H1 (cell line): ENCODE data around the gene DEXI. TPM values are rescaled to one million over a fixed set of nuclear protein-coding genes. Genes with fewer than 3 reads are reported as not detected.

ENCODE experiments used
- CTCF ChIA-PET: fragments of 300-600 bp; sonication (Branson Sonifier 250); formaldehyde crosslinking; loops from one replicate; lab custom pipeline; 2021; ENCODE audit not compliant: partially characterized antibody; lab: Charles Lee
- POLR2A ChIA-PET: fragments of 300-600 bp; sonication (Branson Sonifier 250); formaldehyde crosslinking; loops from one replicate; lab custom pipeline; 2021; ENCODE audit warnings: inconsistent platforms; ENCODE audit not compliant: partially characterized antibody; lab: Charles Lee
- DNase-seq, 2 experiments: peaks; one replicate each; pipeline versions ENCODE4 v3.0.0 to v3.0.0-alpha.2; 2010 to 2022; ENCODE audit warnings: low spot score in 2 of 2, low read depth in 1 of 2, mixed read lengths in 1 of 2
- FAIRE-seq: peaks from 2 replicates; lab custom pipeline; 2011; peaks lifted over from hg19 to GRCh38; lab: Jason Lieb, UNC
- H2AFZ ChIP-seq: 2 replicates; pipeline ENCODE4 v1.8.1; 2012; ENCODE audit warnings: low read length, inconsistent platforms
- H2AK5ac ChIP-seq: 2 replicates; pipeline ENCODE4 v1.6.1; 2013; ENCODE audit warnings: low read depth, low read length
- H2BK120ac ChIP-seq: replicated peaks from 2 replicates; pipeline ENCODE3; 2013; ENCODE audit warnings: low read depth, low read length, inconsistent platforms
- H2BK12ac ChIP-seq: 2 replicates; pipeline ENCODE4 v1.6.1; 2013; ENCODE audit warnings: low read depth, low read length
- H2BK15ac ChIP-seq: 2 replicates; pipeline ENCODE4 v1.6.1; 2013; ENCODE audit warnings: low read length
- H2BK20ac ChIP-seq: 2 replicates; pipeline ENCODE4 v1.6.1; 2013; ENCODE audit warnings: low read length
- H2BK5ac ChIP-seq: 2 replicates; pipeline ENCODE4 v1.6.1; 2013; ENCODE audit warnings: low read depth, low read length
- H3K14ac ChIP-seq: 2 replicates; pipeline ENCODE4 v1.6.1; 2013; ENCODE audit warnings: inconsistent platforms; ENCODE audit not compliant: insufficient read length
- H3K18ac ChIP-seq: 2 replicates; pipeline ENCODE4 v1.6.1; 2013; ENCODE audit warnings: low read length; ENCODE audit errors: extremely low read depth
- H3K23ac ChIP-seq: 2 replicates; pipeline ENCODE4 v1.6.1; 2013; ENCODE audit warnings: inconsistent platforms; ENCODE audit not compliant: insufficient read length
- H3K23me2 ChIP-seq: 2 replicates; pipeline ENCODE4 v1.6.1; 2013; ENCODE audit warnings: low read depth, low read length
- H3K27ac ChIP-seq: 2 replicates; pipeline ENCODE4 v1.6.1; 2011; ENCODE audit warnings: low read depth, low read length, inconsistent platforms
- H3K27me3 ChIP-seq, 4 experiments: replicated peaks in 1 of 4; 1 replicate in 1 of 4; 2 replicates in 3 of 4; pipeline versions ENCODE4 v1.6.1 to v1.8.1; 2011 to 2013; ENCODE audit warnings: low read length in 3 of 4, mild to moderate bottlenecking in 3 of 4, inconsistent platforms in 2 of 4, mixed read lengths in 2 of 4, moderate library complexity in 1 of 4; ENCODE audit not compliant: control insufficient read depth in 3 of 4, insufficient read depth in 3 of 4; ENCODE audit errors: extremely low read depth in 1 of 4
- H3K36me3 ChIP-seq, 4 experiments: 2 replicates each; pipeline versions ENCODE4 v1.6.1 to v1.8.1; 2011 to 2013; ENCODE audit warnings: mild to moderate bottlenecking in 4 of 4, low read length in 3 of 4, moderate library complexity in 2 of 4, control low read depth in 1 of 4, inconsistent platforms in 1 of 4; ENCODE audit not compliant: insufficient read depth in 4 of 4, control insufficient read depth in 2 of 4
- H3K4ac ChIP-seq: replicated peaks from 2 replicates; pipeline ENCODE3; 2013; ENCODE audit warnings: low read length, low read depth, mixed read lengths, inconsistent platforms; ENCODE audit not compliant: insufficient read length
- H3K4me1 ChIP-seq, 4 experiments: replicated peaks in 1 of 4; 1 replicate in 1 of 4; 2 replicates in 3 of 4; pipeline versions ENCODE4 v1.6.1 to v1.8.1; 2011 to 2013; ENCODE audit warnings: low read length in 3 of 4, inconsistent platforms in 2 of 4, mixed read lengths in 1 of 4; ENCODE audit not compliant: insufficient read depth in 4 of 4, control insufficient read depth in 3 of 4
- H3K4me2 ChIP-seq, 2 experiments: 2 replicates each; pipeline versions ENCODE4 v1.6.1 to v1.8.1; 2011 to 2013; ENCODE audit warnings: low read depth in 2 of 2, low read length in 2 of 2, control low read depth in 1 of 2, inconsistent platforms in 1 of 2, mild to moderate bottlenecking in 1 of 2; ENCODE audit not compliant: insufficient read depth in 1 of 2
- H3K4me3 ChIP-seq, 4 experiments: fragments of 200-600, 300-600 bp in 1 of 4; sonication (generic), shearing (Covaris generic), sonication (Bioruptor Twin) in 1 of 4; 2 replicates each; pipeline versions ENCODE4 v1.5.1 to v1.8.1; 2011 to 2016; ENCODE audit warnings: low read length in 4 of 4, low read depth in 3 of 4, control low read depth in 2 of 4, inconsistent platforms in 2 of 4, mild to moderate bottlenecking in 2 of 4, mixed read lengths in 1 of 4, moderate library complexity in 1 of 4; ENCODE audit not compliant: insufficient read depth in 2 of 4; ENCODE audit errors: extremely low read depth in 1 of 4
- H3K56ac ChIP-seq: replicated peaks from 2 replicates; pipeline ENCODE3; 2013; ENCODE audit warnings: low read depth, mild to moderate bottlenecking, mixed read lengths, low read length, inconsistent platforms; ENCODE audit not compliant: insufficient read length
- H3K79me1 ChIP-seq: 2 replicates; pipeline ENCODE4 v1.6.1; 2013; ENCODE audit warnings: low read depth, low read length, control low read depth
- H3K79me2 ChIP-seq, 2 experiments: 2 replicates each; pipeline versions ENCODE4 v1.6.1 to v1.8.1; 2012 to 2013; ENCODE audit warnings: low read length in 2 of 2, mild to moderate bottlenecking in 2 of 2, inconsistent platforms in 1 of 2; ENCODE audit not compliant: insufficient read depth in 2 of 2, control insufficient read depth in 1 of 2
- H3K9ac ChIP-seq, 4 experiments: replicated peaks in 1 of 4; 1 replicate in 1 of 4; 2 replicates in 3 of 4; pipeline versions ENCODE4 v1.6.1 to v1.8.1; 2011 to 2013; ENCODE audit warnings: low read depth in 3 of 4, low read length in 3 of 4, control low read depth in 2 of 4, mild to moderate bottlenecking in 2 of 4, moderate library complexity in 2 of 4, inconsistent platforms in 1 of 4; ENCODE audit errors: extremely low read depth in 1 of 4
- H3K9me3 ChIP-seq, 2 experiments: 2 replicates each; pipeline versions ENCODE4 v1.6.1 to v1.8.1; 2012 to 2013; ENCODE audit warnings: mild to moderate bottlenecking in 2 of 2, moderate library complexity in 2 of 2, control low read depth in 1 of 2, inconsistent platforms in 1 of 2, low read depth in 1 of 2, low read length in 1 of 2, mixed read lengths in 1 of 2; ENCODE audit not compliant: insufficient read depth in 2 of 2
- H4K20me1 ChIP-seq, 2 experiments: replicated peaks in 1 of 2; 2 replicates each; pipeline versions ENCODE3 to v1.8.1; 2011 to 2013; ENCODE audit warnings: inconsistent platforms in 2 of 2, low read length in 2 of 2, mild to moderate bottlenecking in 1 of 2; ENCODE audit not compliant: insufficient read depth in 2 of 2, control insufficient read depth in 1 of 2
- H4K5ac ChIP-seq: 2 replicates; pipeline ENCODE4 v1.6.1; 2013; ENCODE audit warnings: low read length, low read depth, mixed read lengths, inconsistent platforms; ENCODE audit not compliant: insufficient read length
- H4K8ac ChIP-seq: 2 replicates; pipeline ENCODE4 v1.8.0; 2013; ENCODE audit warnings: mild to moderate bottlenecking, moderate library complexity, low read length, inconsistent platforms; ENCODE audit not compliant: insufficient read depth; ENCODE audit errors: extremely low read depth
- H4K91ac ChIP-seq: replicated peaks from 2 replicates; pipeline ENCODE3; 2013; ENCODE audit warnings: low read length, mixed read lengths, inconsistent platforms; ENCODE audit not compliant: insufficient read length
- CREB1 ChIP-seq: IDR thresholded peaks from 2 replicates; pipeline ENCODE4 v1.6.1; 2012; ENCODE audit warnings: inconsistent platforms
- EP300 ChIP-seq, 2 experiments: IDR thresholded peaks; 1 replicate in 1 of 2; 2 replicates in 1 of 2; pipeline ENCODE4 v1.6.1; 2011 to 2012; ENCODE audit warnings: low read depth in 2 of 2, low read length in 2 of 2, mild to moderate bottlenecking in 2 of 2, borderline replicate concordance in 1 of 2, inconsistent platforms in 1 of 2, moderate library complexity in 1 of 2
- RXRA ChIP-seq: IDR thresholded peaks from 2 replicates; pipeline ENCODE4 v1.6.1; 2011; ENCODE audit warnings: low read depth, mild to moderate bottlenecking, low read length, moderate library complexity; ENCODE audit not compliant: insufficient read depth
- SAP30 ChIP-seq: fragments of 300-600 bp; sonication (generic); IDR thresholded peaks from 2 replicates; pipeline ENCODE4 v1.7.1; 2012; ENCODE audit warnings: low read length, moderate library complexity, mild to moderate bottlenecking, inconsistent platforms; ENCODE audit not compliant: insufficient read depth, insufficient replicate concordance
- SIN3A ChIP-seq, 2 experiments: IDR thresholded peaks in 1 of 2; conservative IDR thresholded peaks in 1 of 2; 2 replicates each; pipeline ENCODE4 v1.6.1; 2011 to 2012; ENCODE audit warnings: low read length in 2 of 2, improper control_type of control experiment in 1 of 2, low read depth in 1 of 2, mild to moderate bottlenecking in 1 of 2
- TCF12 ChIP-seq: IDR thresholded peaks from 2 replicates; pipeline ENCODE4 v1.6.1; 2011; ENCODE audit warnings: low read depth, mild to moderate bottlenecking, low read length
- WGBS, 2 experiments: shearing (Covaris generic) in 1 of 2; methylation state at CpG; one replicate each; pipeline versions ENCODE4 v1.1.6 to v1.1.7; 2013 to 2015; ENCODE audit warnings: low lambda C conversion rate in 2 of 2, mixed read lengths in 2 of 2, inconsistent platforms in 1 of 2, low coverage in 1 of 2, missing lambda C conversion rate in 1 of 2; ENCODE audit not compliant: insufficient replicate concordance in 2 of 2, insufficient coverage in 1 of 2, insufficient read length in 1 of 2; ENCODE audit errors: extremely low coverage in 1 of 2, missing lambda C conversion rate in 1 of 2; 5-methylcytosine and 5-hydroxymethylcytosine counted together
- polyA plus RNA-seq, 7 experiments: library from polyadenylated mRNA; depleted of rRNA in 3 of 7; stranded (reverse) in 5 of 7; unstranded in 2 of 7; fragments of >200 nt in 5 of 7; fragments of 200-250 nt in 2 of 7; gene quantifications; 1 replicate in 5 of 7; 2 replicates in 1 of 7; 4 replicates in 1 of 7; pipeline versions ENCODE4 v1.2.1 to v1.2.3, GENCODE V29; 2011 to 2013; ENCODE audit warnings: missing spikeins in 2 of 7, mixed read lengths in 2 of 7
- total RNA-seq: library from RNA; stranded (reverse); fragmentation: NEBNext Ultra II Directional; extraction: Animal tissue kit (Norgen Biotek cat#: 25700); gene quantifications from 2 replicates; pipeline ENCODE4 v1.2.1, GENCODE V29; 2021
- TF ChIP-seq, protein P1 (sequence below): IDR thresholded peaks from 2 replicates; pipeline ENCODE4 v1.6.1; 2011; ENCODE audit warnings: low read length, improper control_type of control experiment
- TF ChIP-seq, protein P2 (sequence below): IDR thresholded peaks from 2 replicates; pipeline ENCODE4 v1.6.1; 2011; ENCODE audit warnings: low read depth, mild to moderate bottlenecking, low read length; ENCODE audit not compliant: insufficient read depth

Gene DEXI
- total and polyA plus RNA-seq, 2 of the 8 experiments (the other 6 are each of a cell fraction or from before 2014, with no cell fraction given), result 39.5 to 47.3 TPM

DNA sequence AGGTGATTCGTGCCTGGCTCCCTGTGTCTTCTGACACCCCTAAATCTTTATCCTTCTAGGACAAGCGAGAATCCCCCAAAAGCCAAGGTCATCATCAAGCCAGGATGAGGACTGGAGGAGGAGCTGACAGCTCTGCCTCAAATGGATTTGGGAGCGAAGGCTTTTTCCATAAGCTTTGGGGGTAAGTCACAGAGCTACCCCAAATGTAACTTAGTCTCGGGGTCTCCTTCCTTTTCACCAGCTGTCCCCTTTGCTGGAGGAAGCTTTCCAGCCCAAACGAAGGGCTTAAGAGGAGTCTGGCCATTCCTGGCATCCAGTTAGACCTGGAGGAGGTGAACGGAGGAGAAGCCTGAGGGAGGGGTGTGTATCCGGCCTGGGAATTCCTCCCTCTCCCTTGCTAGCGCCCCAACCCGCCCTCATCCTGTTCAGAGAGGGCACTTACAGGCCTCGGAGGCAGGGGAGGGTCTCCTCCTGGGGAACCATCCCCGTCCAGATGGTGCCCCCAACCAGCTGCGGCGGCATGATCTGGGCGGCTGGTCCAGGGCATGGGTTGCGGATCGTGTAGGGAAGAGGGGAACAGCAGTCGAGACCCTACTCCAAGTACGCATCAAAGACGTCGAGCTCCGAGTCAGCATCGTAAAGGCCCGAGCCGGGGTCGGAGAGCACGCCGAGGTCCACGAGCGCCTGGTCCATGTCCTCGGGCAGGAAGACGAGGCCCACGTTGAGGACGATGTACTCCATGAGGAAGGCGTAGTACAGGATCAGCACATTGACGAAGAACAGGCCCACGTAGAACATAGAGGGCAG is 938 bp downstream of the DEXI start:
- Histone ChIP-seq H2BK15ac (no peak overlapping the region), H4K20me1 (peaks cover 18 to 39% of the 10 kb centered on the region in 2 experiments)

More for the DNA sequence above, 938 bp downstream of the DEXI start:
- H3K36me3 ChIP-seq, result peaks cover 0 to 4% (median 0%) of the 10 kb centered on the region in 4 experiments; a peak in 1 of 8 replicates
- no peak overlapping the region for H3K18ac ChIP-seq
- H2AFZ ChIP-seq, result no peak overlapping the region
- H3K4me3 ChIP-seq, result peak overlapping the region; percentile 56 to 68 (median 62)
- peaks cover 12% of the 10 kb centered on the region for H3K79me1 ChIP-seq
- no peak overlapping the region for H3K27ac ChIP-seq
- H3K56ac ChIP-seq, result no peak overlapping the region
- H2BK120ac ChIP-seq, result no peak overlapping the region
- H3K14ac ChIP-seq, result no peak overlapping the region
- peaks cover 8% of the 10 kb centered on the region for H3K23me2 ChIP-seq
- H3K79me2 ChIP-seq, result peaks cover 0 to 40% of the 10 kb centered on the region in 2 experiments; a peak in 2 of 4 replicates
- H3K23ac ChIP-seq, result no peak overlapping the region
- H3K9ac ChIP-seq, result peak overlapping the region in 1 of 4 experiments; percentile 51; a peak in 1 of 7 replicates
- H2AK5ac ChIP-seq, result no peak overlapping the region
- WGBS, 2 experiments, result 12% methylated on average over 19 of the region's 36 CpGs; no CpG with 5 or more reads in 1 of the 2 experiments
- H2BK20ac ChIP-seq, result no peak overlapping the region
- peak overlapping the region; percentile 86 to 96 for H3K4me2 ChIP-seq
- FAIRE-seq (no peak), DNase-seq (peak in 1 of 2 experiments; percentile 58)
- H3K27me3 ChIP-seq, result no peaks in the 10 kb centered on the region; a peak in 2 of 7 replicates
- no peaks in the 10 kb centered on the region for H3K9me3 ChIP-seq
- no peak overlapping the region for H4K91ac ChIP-seq
- POLR2A ChIA-PET, result interaction anchor here (1.0 kb wide), 1 partner anchor 8 kb away, joined by 3 read pairs; no protein-coding TSS in a partner anchor
- no peak overlapping the region for H2BK5ac ChIP-seq
- TF ChIP-seq CREB1 (no peak), SIN3A (conservative IDR thresholded peaks at IDR 0.05 in 1 of 2, IDR thresholded peaks at IDR 0.05 in 1 of 2; ENCODE audit: low read depth in 1 of 2, low read length in 2 of 2) (0 out of 4 replicates have a peak, but pooled peaks of 1 of the 2 experiments have one; percentile 30), TCF12 (no peak), SAP30 (no peak), EP300 (IDR thresholded peaks at IDR 0.05; ENCODE audit: borderline replicate concordance in 1 of 2, low read depth in 2 of 2, low read length in 2 of 2) (no peak), RXRA (no peak)
- TF ChIP-seq, protein P1, sequence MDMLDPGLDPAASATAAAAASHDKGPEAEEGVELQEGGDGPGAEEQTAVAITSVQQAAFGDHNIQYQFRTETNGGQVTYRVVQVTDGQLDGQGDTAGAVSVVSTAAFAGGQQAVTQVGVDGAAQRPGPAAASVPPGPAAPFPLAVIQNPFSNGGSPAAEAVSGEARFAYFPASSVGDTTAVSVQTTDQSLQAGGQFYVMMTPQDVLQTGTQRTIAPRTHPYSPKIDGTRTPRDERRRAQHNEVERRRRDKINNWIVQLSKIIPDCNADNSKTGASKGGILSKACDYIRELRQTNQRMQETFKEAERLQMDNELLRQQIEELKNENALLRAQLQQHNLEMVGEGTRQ, result no peak
- TF ChIP-seq, protein P2, sequence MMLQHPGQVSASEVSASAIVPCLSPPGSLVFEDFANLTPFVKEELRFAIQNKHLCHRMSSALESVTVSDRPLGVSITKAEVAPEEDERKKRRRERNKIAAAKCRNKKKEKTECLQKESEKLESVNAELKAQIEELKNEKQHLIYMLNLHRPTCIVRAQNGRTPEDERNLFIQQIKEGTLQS, result no peak
- no peak overlapping the region for H3K4ac ChIP-seq
- H4K8ac ChIP-seq, result peak overlapping the region; percentile 28
- no peak overlapping the region for H2BK12ac ChIP-seq
- H4K5ac ChIP-seq, result no peak overlapping the region
- CTCF ChIA-PET, result interaction anchor here (0.7 to 1.6 kb wide), 6 partner anchors 8 to 203 kb away, joined by 3 to 10 read pairs (median 3); no protein-coding TSS in a partner anchor
- peaks cover 9 to 12% (median 10%) of the 10 kb centered on the region in 4 experiments for H3K4me1 ChIP-seq
